Measurements from ENCODE around the gene ZMPSTE24.

- TF ChIP-seq CTCF (IDR thresholded peaks at IDR 0.05) (no peak), POLR2A (IDR thresholded peaks at IDR 0.05; ENCODE audit: low read depth) (no peak)
These were observed 48.3 kb downstream of the ZMPSTE24 start for GRCh38 chr1:40306296-40306695.
